Uterus (tissue), 4 donors: Measurements from ENCODE around the gene ART1. TPM values are rescaled to one million over a fixed set of nuclear protein-coding genes. Genes with fewer than 3 reads are reported as not detected.
"Not testable (repeated sequence)": the region's sequence is repeated elsewhere in the genome, so short reads cannot be mapped to it uniquely, and the experiment has no call there.

ENCODE experiments used
- DNase-seq, 2 donors: peaks; one replicate each; pipeline ENCODE4 v3.0.0-alpha.2; 2019 to 2020
- H3K27ac ChIP-seq, 2 donors: fragments of 200-600 bp; sonication (generic); 1 replicate in 1 of 2; 2 replicates in 1 of 2; pipeline ENCODE4 v1.5.1; 2016 to 2018
- H3K27me3 ChIP-seq, 2 donors: fragments of 200-600 bp; sonication (generic); one replicate each; pipeline ENCODE4 v1.5.1; 2018 to 2019; ENCODE audit warnings: control low read depth in 1 of 2
- H3K36me3 ChIP-seq, 2 donors: fragments of 200-600 bp; sonication (generic); one replicate each; pipeline ENCODE4 v1.5.1; 2019; ENCODE audit warnings: control low read depth in 1 of 2
- H3K4me1 ChIP-seq, 2 donors: fragments of 200-600 bp; sonication (generic); one replicate each; pipeline ENCODE4 v1.5.1; 2018 to 2019; ENCODE audit warnings: control low read depth in 1 of 2
- H3K4me3 ChIP-seq, 2 donors: fragments of 200-600 bp; sonication (generic); 1 replicate in 1 of 2; 2 replicates in 1 of 2; pipeline ENCODE4 v1.5.1; 2018 to 2019; ENCODE audit warnings: mild to moderate bottlenecking in 1 of 2
- H3K9me3 ChIP-seq, 2 donors: fragments of 200-600 bp; sonication (generic); one replicate each; pipeline ENCODE4 v1.5.1; 2019; ENCODE audit warnings: control low read depth in 1 of 2
- CTCF ChIP-seq, 4 experiments: fragments of 200-600 bp in 2 of 4; fragments of 450-650 bp in 2 of 4; sonication (generic) in 2 of 4; IDR thresholded peaks; one replicate each; pipeline ENCODE4 v1.5.1; 2016 to 2019; ENCODE audit warnings: antibody characterized with exemption in 4 of 4, mild to moderate bottlenecking in 2 of 4, moderate library complexity in 1 of 4
- POLR2A ChIP-seq, 2 donors: fragments of 450-650 bp; IDR thresholded peaks; one replicate each; pipeline ENCODE4 v1.6.1; 2016; ENCODE audit warnings: antibody characterized with exemption in 2 of 2, mild to moderate bottlenecking in 1 of 2, moderate library complexity in 1 of 2
- intact Hi-C: fragments of 100-400 bp; cut with DNase I; formaldehyde crosslinking; loops from one replicate; pipeline ENCODE4 v1.15.1; 2023; ENCODE audit warnings: low total_unique reads
- total RNA-seq, 4 donors: library from RNA; depleted of rRNA in 3 of 4; stranded (reverse); fragments of >200 nt in 3 of 4; gene quantifications; one replicate each; pipeline versions ENCODE4 v1.1.0 to v1.2.4, GENCODE V29; 2014 to 2023
- donor health status: DM: yes; HTN: yes; CAD: no.

The ART1 gene
- total RNA-seq, 4 donors from 2014 or later, result not detected

- intact Hi-C loops, result no loop called here
These were observed 10.6 kb downstream of the ART1 start for GRCh38 chr11:3655547-3655946.

GRCh38 chr11:3657331-3657730 lies 12.4 kb downstream of the ART1 start:
- H3K27ac ChIP-seq, H3K4me1 ChIP-seq, intact Hi-C loops, H3K9me3 ChIP-seq, H3K27me3 ChIP-seq, DNase-seq, H3K36me3 ChIP-seq, H3K4me3 ChIP-seq: not testable (repeated sequence)

More at GRCh38 chr11:3655547-3655946, 10.6 kb downstream of the ART1 start:
- H3K36me3 ChIP-seq, result no peaks in the 10 kb centered on the region
- H3K4me1 ChIP-seq, result no peaks in the 10 kb centered on the region
- H3K9me3 ChIP-seq, result no peaks in the 10 kb centered on the region
- H3K27me3 ChIP-seq, result no peaks in the 10 kb centered on the region
- H3K27ac ChIP-seq, result no peak overlapping the region
- DNase-seq, result no peak
- H3K4me3 ChIP-seq, result no peak overlapping the region
- TF ChIP-seq POLR2A (IDR thresholded peaks at IDR 0.05), result no peak
- TF ChIP-seq CTCF (IDR thresholded peaks at IDR 0.05), result no peak

GRCh38 chr11:3658252-3658651 lies 13.3 kb downstream of the ART1 start:
- Histone ChIP-seq H3K9me3 (no peaks in the 10 kb centered on the region), H3K4me3 (no peak overlapping the region), H3K27me3 (no peaks in the 10 kb centered on the region), H3K36me3 (no peaks in the 10 kb centered on the region), H3K4me1 (no peaks in the 10 kb centered on the region), H3K27ac (no peak overlapping the region)
- TF ChIP-seq CTCF (IDR thresholded peaks at IDR 0.05), result no peak
- no peak for TF ChIP-seq POLR2A (IDR thresholded peaks at IDR 0.05)
- intact Hi-C loops, result no loop called here
- DNase-seq, result no peak

- no peak overlapping the region for H3K4me3 ChIP-seq
- intact Hi-C loops, result no loop called here
- TF ChIP-seq CTCF (IDR thresholded peaks at IDR 0.05) (no peak), POLR2A (IDR thresholded peaks at IDR 0.05) (no peak)
- no peaks in the 10 kb centered on the region for H3K9me3 ChIP-seq
- no peaks in the 10 kb centered on the region for H3K4me1 ChIP-seq
- DNase-seq, result no peak
- H3K36me3 ChIP-seq, result no peaks in the 10 kb centered on the region
- H3K27ac ChIP-seq, result no peak overlapping the region
- H3K27me3 ChIP-seq, result no peaks in the 10 kb centered on the region
These were observed 14.9 kb downstream of the ART1 start for GRCh38 chr11:3659595-3660515.

- H3K27ac ChIP-seq, result no peak overlapping the region
- no peaks in the 10 kb centered on the region for H3K9me3 ChIP-seq
- H3K27me3 ChIP-seq, result no peaks in the 10 kb centered on the region
- no peaks in the 10 kb centered on the region for H3K36me3 ChIP-seq
- H3K4me1 ChIP-seq, result no peaks in the 10 kb centered on the region
- intact Hi-C loops, result no loop called here
- TF ChIP-seq CTCF (IDR thresholded peaks at IDR 0.05), result no peak
- no peak for TF ChIP-seq POLR2A (IDR thresholded peaks at IDR 0.05)
- no peak for DNase-seq
- no peak overlapping the region for H3K4me3 ChIP-seq
These were observed 16.0 kb downstream of the ART1 start for GRCh38 chr11:3660960-3661359.
